ENCODE data around the gene WHAMM. TPM values are rescaled to one million over a fixed set of nuclear protein-coding genes. Genes with fewer than 3 reads are reported as not detected.

The WHAMM gene
- total and polyA plus RNA-seq, 3 donors from 2014 or later, result 5.3 to 11.0 (median 9.8) TPM

DNA sequence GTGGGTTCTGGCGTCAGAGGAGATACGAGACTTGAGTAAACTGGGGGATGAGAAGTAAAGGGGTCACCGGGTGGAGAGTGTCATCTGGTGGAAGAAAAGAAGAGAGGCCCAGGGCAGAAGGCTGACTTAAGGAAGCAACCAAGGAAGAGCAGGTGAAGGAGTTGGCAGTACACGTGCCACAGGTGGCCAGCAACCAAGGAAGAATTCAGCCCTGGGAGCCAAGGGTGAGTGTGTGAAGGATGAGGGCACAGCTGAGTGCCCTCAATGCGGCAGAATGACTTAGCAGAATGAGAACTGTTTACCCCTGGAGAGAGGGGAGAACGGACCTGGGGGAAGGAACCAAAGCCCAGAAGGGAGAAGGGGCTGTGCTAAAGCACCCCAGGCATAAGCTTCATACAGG lies 71.3 kb downstream of the WHAMM start:
- no peak for DNase-seq
- H3K27me3 ChIP-seq, result no peaks in the 10 kb centered on the region
- no peaks in the 10 kb centered on the region for H3K9me3 ChIP-seq
- no peaks in the 10 kb centered on the region for H3K36me3 ChIP-seq (ENCODE audit: low read depth, missing control alignments)
- 81 to 87% methylated on average over 6 of the region's 6 CpGs for WGBS, 2 donors
- intact Hi-C loops (cut with DNase I; ENCODE audit: low total_unique reads), result no loop called here
- no peak overlapping the region for H3K4me3 ChIP-seq
- H3K4me1 ChIP-seq, result no peaks in the 10 kb centered on the region
- TF ChIP-seq POLR2A (IDR thresholded peaks at IDR 0.05) (no peak), CTCF (IDR thresholded peaks at IDR 0.05) (no peak)
- no peak overlapping the region for H3K27ac ChIP-seq

DNA sequence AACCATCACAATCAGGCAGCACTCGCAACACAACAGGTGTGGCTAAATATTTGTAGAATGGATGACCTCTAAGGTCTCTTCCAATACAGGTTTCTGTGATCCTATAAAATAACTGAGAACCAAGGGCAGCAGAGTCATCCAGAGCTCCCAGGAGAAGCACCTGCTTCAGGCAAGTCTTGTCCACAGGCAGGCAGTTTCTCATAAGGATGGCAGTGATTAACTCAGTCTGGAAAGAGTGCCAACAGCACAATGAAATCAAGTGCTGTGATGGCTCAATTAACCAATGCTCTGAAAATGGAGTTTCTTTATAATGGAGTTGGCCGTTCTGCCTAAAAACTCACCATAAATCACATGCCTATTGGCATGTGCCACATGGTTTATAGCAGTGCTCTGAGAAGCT lies 72.3 kb downstream of the WHAMM start:
- intact Hi-C loops (cut with DNase I; ENCODE audit: low total_unique reads), result no loop called here
- Histone ChIP-seq H3K4me1 (no peaks in the 10 kb centered on the region), H3K9me3 (no peaks in the 10 kb centered on the region), H3K27me3 (no peaks in the 10 kb centered on the region), H3K4me3 (no peak overlapping the region), H3K27ac (no peak overlapping the region), H3K36me3 (ENCODE audit: low read depth, missing control alignments) (no peaks in the 10 kb centered on the region)
- TF ChIP-seq POLR2A (IDR thresholded peaks at IDR 0.05) (no peak), CTCF (IDR thresholded peaks at IDR 0.05) (no peak)
- WGBS, 2 donors, result 90 to 98% methylated on average over 2 of the region's 2 CpGs
- no peak for DNase-seq

- no peaks in the 10 kb centered on the region for H3K27me3 ChIP-seq
- intact Hi-C loops (cut with DNase I; ENCODE audit: low total_unique reads), result no loop called here
- TF ChIP-seq POLR2A (IDR thresholded peaks at IDR 0.05) (no peak), CTCF (IDR thresholded peaks at IDR 0.05) (no peak)
- no peaks in the 10 kb centered on the region for H3K9me3 ChIP-seq
- H3K4me3 ChIP-seq, result no peak overlapping the region
- WGBS, 2 donors, result 70 to 93% methylated on average over 4 of the region's 5 CpGs
- no peaks in the 10 kb centered on the region for H3K36me3 ChIP-seq (ENCODE audit: low read depth, missing control alignments)
- DNase-seq, result no peak
- H3K27ac ChIP-seq, result no peak overlapping the region
- no peaks in the 10 kb centered on the region for H3K4me1 ChIP-seq
Measured at GRCh38 chr15:82882273-82882928, 73.0 kb downstream of the WHAMM start.

Other genes with a start within 250 kb of the WHAMM start
- gene CPEB1, start 162.3 kb upstream of the WHAMM start, total RNA-seq, result 10 to 100 TPM; 74.3 to 89.1 TPM
- 60.8 TPM for gene CPEB1, start 162.3 kb upstream of the WHAMM start, polyA plus RNA-seq (ENCODE audit: insufficient read depth, low read depth, low replicate concordance)
- gene AP3B2, start 99.8 kb upstream of the WHAMM start, total RNA-seq, result 10 to 100 TPM; 12.0 to 15.5 TPM
- gene AP3B2, start 99.8 kb upstream of the WHAMM start, polyA plus RNA-seq (ENCODE audit: insufficient read depth, low read depth, low replicate concordance), result 22.9 TPM
- under 1 TPM in 1 of 2 donors, not detected in 1; 0.19 TPM for gene FSD2, start 3.6 kb upstream of the WHAMM start, total RNA-seq
- 0.95 TPM for gene FSD2, start 3.6 kb upstream of the WHAMM start, polyA plus RNA-seq (ENCODE audit: insufficient read depth, low read depth, low replicate concordance)
- 10 to 100 TPM; 38.5 to 40.5 TPM for gene HOMER2, start 143.1 kb downstream of the WHAMM start, total RNA-seq
- 18.7 TPM for gene HOMER2, start 143.1 kb downstream of the WHAMM start, polyA plus RNA-seq (ENCODE audit: insufficient read depth, low read depth, low replicate concordance)
- 10 to 100 TPM; 21.2 to 26.9 TPM for gene RAMAC, start 176.6 kb downstream of the WHAMM start, total RNA-seq
- 33.5 TPM for gene RAMAC, start 176.6 kb downstream of the WHAMM start, polyA plus RNA-seq (ENCODE audit: insufficient read depth, low read depth, low replicate concordance)
- 10 to 100 TPM; 22.8 to 24.7 TPM for gene C15orf40, start 202.0 kb downstream of the WHAMM start, total RNA-seq
- 55.2 TPM for gene C15orf40, start 202.0 kb downstream of the WHAMM start, polyA plus RNA-seq (ENCODE audit: insufficient read depth, low read depth, low replicate concordance)